ENCODE data around the gene NPSR1. TPM values are rescaled to one million over a fixed set of nuclear protein-coding genes. Genes with fewer than 3 reads are reported as not detected.
"Not testable (repeated sequence)": the region's sequence is repeated elsewhere in the genome, so short reads cannot be mapped to it uniquely, and the experiment has no call there.

The NPSR1 gene
- total RNA-seq, 1 donor from 2014 or later: not detected

- no peak for DNase-seq (ENCODE audit: low spot score)
- Mint-ChIP-seq H3K9me3 (no peaks in the 10 kb centered on the region), H3K36me3 (ENCODE audit: low read depth) (no peaks in the 10 kb centered on the region), H3K4me1 (ENCODE audit: low read depth) (no peaks in the 10 kb centered on the region), H3K27me3 (ENCODE audit: low read depth) (no peaks in the 10 kb centered on the region), H3K27ac (no peak overlapping the region), H3K4me3 (ENCODE audit: low read depth) (no peak overlapping the region)
- intact Hi-C loops (cut with micrococcal nuclease): loop anchor here (5.0 kb wide), 1 partner anchor 600 kb away; no protein-coding TSS in a partner anchor
These were observed 114.4 kb downstream of the NPSR1 start for GRCh38 chr7:34772296-34772938.

DNA sequence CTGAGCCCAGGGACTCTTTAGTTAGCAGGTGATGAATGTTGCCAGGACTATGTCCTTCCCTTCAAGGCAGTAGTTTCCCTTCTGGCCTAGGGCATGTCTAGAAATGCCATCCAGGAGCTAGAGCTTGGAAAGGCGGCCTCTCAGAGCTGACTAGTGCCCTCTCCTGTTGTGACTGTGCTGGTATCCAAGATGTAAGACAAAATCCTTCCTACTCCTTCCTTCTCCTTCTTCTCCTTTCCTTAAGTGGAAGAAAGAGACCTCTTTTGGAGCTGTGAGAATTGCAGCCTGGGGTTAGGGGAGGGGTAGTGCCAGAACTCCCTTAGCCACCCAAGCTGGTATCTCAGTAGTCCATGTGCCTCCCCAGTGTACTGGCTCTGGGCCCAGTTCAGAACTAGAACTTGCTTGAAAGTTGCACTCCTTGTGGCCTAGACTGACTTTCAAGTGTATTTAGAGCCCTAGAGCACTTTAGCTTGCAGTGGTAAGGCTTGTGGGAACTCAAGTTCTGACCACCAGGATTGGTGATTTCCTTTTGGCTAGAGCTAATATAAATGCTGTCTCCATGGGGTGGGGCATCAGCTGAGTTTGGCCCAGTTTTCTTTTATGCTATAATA, 118.8 kb downstream of the NPSR1 start:
- Mint-ChIP-seq H3K4me3 (ENCODE audit: low read depth) (no peak overlapping the region), H3K4me1 (ENCODE audit: low read depth) (no peaks in the 10 kb centered on the region), H3K9me3 (no peaks in the 10 kb centered on the region), H3K27ac (no peak overlapping the region), H3K36me3 (ENCODE audit: low read depth) (no peaks in the 10 kb centered on the region), H3K27me3 (ENCODE audit: low read depth) (no peaks in the 10 kb centered on the region)
- intact Hi-C loops (cut with micrococcal nuclease): no loop called here
- no peak for DNase-seq (ENCODE audit: low spot score)

DNA sequence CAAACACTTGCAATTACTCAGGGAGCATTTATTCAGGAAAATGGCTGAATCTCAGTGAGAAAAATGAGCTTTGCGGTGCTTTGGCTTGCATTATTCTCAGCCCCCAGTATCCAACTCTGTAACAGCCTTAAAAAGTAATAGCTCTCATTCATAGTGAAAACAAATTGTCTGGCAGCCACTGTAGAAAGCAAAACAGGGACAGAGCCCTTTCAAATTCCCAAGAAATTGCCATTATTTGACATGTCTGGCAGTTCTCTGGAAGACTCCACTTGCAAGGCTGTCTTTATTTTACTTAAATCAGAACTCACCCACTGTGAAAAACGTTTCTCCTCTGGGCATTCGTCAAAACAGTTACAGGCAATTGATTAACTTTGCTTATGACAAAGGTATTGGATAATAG, 122.5 kb downstream of the NPSR1 start:
- H3K36me3 Mint-ChIP-seq (ENCODE audit: low read depth): no peaks in the 10 kb centered on the region
- no peaks in the 10 kb centered on the region for H3K4me1 Mint-ChIP-seq (ENCODE audit: low read depth)
- intact Hi-C loops (cut with micrococcal nuclease): no loop called here

DNA sequence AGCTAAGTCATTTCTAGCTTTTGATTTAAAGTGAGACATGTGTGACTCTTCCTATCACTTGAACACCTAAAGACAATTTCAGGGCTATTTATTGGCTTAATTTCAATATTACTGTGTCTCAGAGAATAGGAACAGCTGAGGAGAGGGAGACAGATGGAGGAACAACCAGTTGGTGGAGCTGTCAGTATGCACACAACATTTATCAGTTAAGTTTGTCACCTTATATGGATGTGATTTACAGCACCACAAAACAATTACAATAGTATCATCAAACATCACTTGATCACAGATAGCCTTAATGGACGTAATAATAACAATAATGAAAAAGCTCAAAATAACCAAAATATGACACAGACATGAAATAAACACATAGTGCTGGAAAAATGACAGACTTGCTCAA, 129.6 kb downstream of the NPSR1 start:
- H3K27ac Mint-ChIP-seq: no peak overlapping the region
- DNase-seq (ENCODE audit: low spot score): no peak
- H3K27me3 Mint-ChIP-seq (ENCODE audit: low read depth): no peaks in the 10 kb centered on the region
- H3K4me1 Mint-ChIP-seq (ENCODE audit: low read depth): no peaks in the 10 kb centered on the region
- H3K9me3 Mint-ChIP-seq: peaks cover 14% of the 10 kb centered on the region
- H3K36me3 Mint-ChIP-seq (ENCODE audit: low read depth): no peaks in the 10 kb centered on the region
- intact Hi-C loops (cut with micrococcal nuclease): no loop called here
- no peak overlapping the region for H3K4me3 Mint-ChIP-seq (ENCODE audit: low read depth)

More for the DNA sequence above, 122.5 kb downstream of the NPSR1 start:
- H3K4me3 Mint-ChIP-seq (ENCODE audit: low read depth): no peak overlapping the region
- H3K27ac Mint-ChIP-seq: no peak overlapping the region
- H3K9me3 Mint-ChIP-seq: peaks cover 17% of the 10 kb centered on the region
- DNase-seq (ENCODE audit: low spot score): no peak
- no peaks in the 10 kb centered on the region for H3K27me3 Mint-ChIP-seq (ENCODE audit: low read depth)

DNA sequence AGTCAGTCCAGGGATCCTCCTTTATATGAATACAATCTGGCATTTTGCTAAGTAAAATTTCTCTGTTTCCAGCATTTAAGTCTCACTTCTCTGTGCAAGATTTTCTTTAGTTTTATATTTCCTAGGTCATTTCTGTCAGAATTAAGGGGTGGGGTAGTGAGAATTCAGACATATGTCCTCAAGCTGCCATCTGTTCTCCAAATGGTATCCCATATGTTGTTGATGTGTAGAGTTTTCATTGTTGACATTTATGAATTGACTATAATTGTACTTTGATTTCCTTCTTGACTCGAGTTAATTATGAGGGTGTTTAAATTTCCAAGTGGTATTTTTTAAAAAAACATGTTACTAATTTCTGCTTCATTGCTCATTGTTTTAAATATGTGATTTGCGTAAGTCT, 148.8 kb downstream of the NPSR1 start:
- H3K27me3 Mint-ChIP-seq (ENCODE audit: low read depth): no peaks in the 10 kb centered on the region
- no peaks in the 10 kb centered on the region for H3K4me1 Mint-ChIP-seq (ENCODE audit: low read depth)
- intact Hi-C loops (cut with micrococcal nuclease): no loop called here
- H3K27ac Mint-ChIP-seq: no peak overlapping the region
- no peak overlapping the region for H3K4me3 Mint-ChIP-seq (ENCODE audit: low read depth)
- DNase-seq (ENCODE audit: low spot score): no peak
- H3K9me3 Mint-ChIP-seq: no peaks in the 10 kb centered on the region
- H3K36me3 Mint-ChIP-seq (ENCODE audit: low read depth): no peaks in the 10 kb centered on the region

GRCh38 chr7:34807548-34808340, 149.7 kb downstream of the NPSR1 start:
- no peak for DNase-seq (ENCODE audit: low spot score)
- no peaks in the 10 kb centered on the region for H3K36me3 Mint-ChIP-seq (ENCODE audit: low read depth)
- no peaks in the 10 kb centered on the region for H3K27me3 Mint-ChIP-seq (ENCODE audit: low read depth)
- no peaks in the 10 kb centered on the region for H3K4me1 Mint-ChIP-seq (ENCODE audit: low read depth)
- no peak overlapping the region for H3K4me3 Mint-ChIP-seq (ENCODE audit: low read depth)
- no peak overlapping the region for H3K27ac Mint-ChIP-seq
- H3K9me3 Mint-ChIP-seq: no peaks in the 10 kb centered on the region
- intact Hi-C loops (cut with micrococcal nuclease): no loop called here

GRCh38 chr7:34814203-34814842, 156.3 kb downstream of the NPSR1 start:
- H3K36me3 Mint-ChIP-seq (ENCODE audit: low read depth); H3K9me3 Mint-ChIP-seq; H3K4me1 Mint-ChIP-seq (ENCODE audit: low read depth); intact Hi-C loops (cut with micrococcal nuclease); H3K27ac Mint-ChIP-seq; H3K27me3 Mint-ChIP-seq (ENCODE audit: low read depth); H3K4me3 Mint-ChIP-seq (ENCODE audit: low read depth); DNase-seq (ENCODE audit: low spot score): not testable (repeated sequence)

DNA sequence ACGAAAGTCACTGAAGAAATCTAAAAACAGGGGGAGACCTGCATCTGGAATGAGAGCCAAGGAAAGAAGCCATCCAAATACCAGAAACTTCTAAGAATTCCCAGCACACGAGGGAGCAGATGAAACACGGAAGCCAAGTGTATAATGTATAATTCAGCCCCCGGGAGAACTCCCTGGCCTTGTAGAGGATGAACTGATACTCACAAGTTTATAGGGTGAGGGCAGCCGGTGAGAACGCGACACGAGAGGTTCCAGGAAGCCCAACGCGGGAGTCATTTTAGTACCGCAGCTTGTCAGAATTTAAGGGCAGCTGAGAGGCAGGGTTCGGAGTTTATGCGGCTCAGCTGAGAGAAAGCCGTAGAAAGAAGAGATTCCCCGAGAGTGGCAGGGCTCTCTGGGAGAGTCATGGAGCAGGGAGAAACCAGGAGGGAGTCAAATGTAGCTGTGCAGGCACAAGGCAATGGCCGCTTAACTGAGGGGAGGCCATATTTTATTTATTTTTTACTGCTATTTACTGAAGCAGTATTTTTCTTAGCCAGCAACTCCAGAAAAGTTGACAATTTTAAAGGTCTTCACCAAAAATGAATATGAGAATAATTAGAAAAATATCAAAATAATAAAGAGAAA, 164.0 kb downstream of the NPSR1 start:
- Mint-ChIP-seq H3K9me3 (no peaks in the 10 kb centered on the region), H3K4me3 (ENCODE audit: low read depth) (no peak overlapping the region), H3K27me3 (ENCODE audit: low read depth) (no peaks in the 10 kb centered on the region), H3K27ac (no peak overlapping the region), H3K36me3 (ENCODE audit: low read depth) (no peaks in the 10 kb centered on the region), H3K4me1 (ENCODE audit: low read depth) (peaks cover 2% of the 10 kb centered on the region)
- DNase-seq (ENCODE audit: low spot score): no peak
- intact Hi-C loops (cut with micrococcal nuclease): no loop called here

DNA sequence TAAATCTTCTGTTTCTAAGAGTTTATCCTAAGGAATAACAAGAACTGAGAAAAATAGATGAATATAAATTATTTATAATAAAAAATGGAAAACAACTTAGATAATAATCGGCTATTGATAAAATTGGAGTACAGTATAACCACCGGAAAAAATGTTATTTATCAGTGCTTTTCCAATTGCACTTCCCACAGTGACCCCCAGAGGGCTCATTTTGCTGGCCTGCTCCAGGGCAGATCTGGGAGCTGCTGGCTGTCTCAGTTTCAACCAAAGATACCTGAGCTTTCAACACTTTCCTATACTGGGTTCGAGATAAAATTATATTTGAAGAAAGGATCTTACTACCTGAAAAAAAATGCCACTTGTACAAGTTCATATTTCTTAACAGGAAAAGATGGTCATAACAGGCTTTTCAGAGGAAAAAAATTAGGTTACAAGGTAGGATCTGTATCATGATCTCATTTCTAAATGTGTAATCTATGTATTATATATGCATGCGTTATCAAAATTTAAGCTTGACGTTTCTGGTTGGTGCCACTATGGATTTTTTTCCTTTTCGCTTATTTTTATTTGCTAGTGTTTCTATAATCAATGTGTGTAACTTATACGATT, 165.7 kb downstream of the NPSR1 start:
- intact Hi-C loops (cut with micrococcal nuclease): loop anchor here (1.0 kb wide), 1 partner anchor 212 kb away; no protein-coding TSS in a partner anchor
- Mint-ChIP-seq H3K27ac (no peak overlapping the region), H3K4me3 (ENCODE audit: low read depth) (no peak overlapping the region), H3K36me3 (ENCODE audit: low read depth) (no peaks in the 10 kb centered on the region), H3K9me3 (no peaks in the 10 kb centered on the region), H3K4me1 (ENCODE audit: low read depth) (peaks cover 2% of the 10 kb centered on the region), H3K27me3 (ENCODE audit: low read depth) (no peaks in the 10 kb centered on the region)
- DNase-seq (ENCODE audit: low spot score): no peak

- intact Hi-C loops (cut with micrococcal nuclease): no loop called here
- Mint-ChIP-seq H3K4me3 (ENCODE audit: low read depth) (no peak overlapping the region), H3K27ac (no peak overlapping the region), H3K4me1 (ENCODE audit: low read depth) (peaks cover 2% of the 10 kb centered on the region), H3K36me3 (ENCODE audit: low read depth) (no peaks in the 10 kb centered on the region), H3K27me3 (ENCODE audit: low read depth) (no peaks in the 10 kb centered on the region), H3K9me3 (no peaks in the 10 kb centered on the region)
- DNase-seq (ENCODE audit: low spot score): no peak
These were observed 167.2 kb downstream of the NPSR1 start for GRCh38 chr7:34825221-34825620.

GRCh38 chr7:34830390-34830789, 172.4 kb downstream of the NPSR1 start:
- no peaks in the 10 kb centered on the region for H3K36me3 Mint-ChIP-seq (ENCODE audit: low read depth)
- intact Hi-C loops (cut with micrococcal nuclease): no loop called here
- DNase-seq (ENCODE audit: low spot score): no peak
- no peak overlapping the region for H3K27ac Mint-ChIP-seq
- H3K4me3 Mint-ChIP-seq (ENCODE audit: low read depth): no peak overlapping the region
- peaks cover 2% of the 10 kb centered on the region for H3K27me3 Mint-ChIP-seq (ENCODE audit: low read depth)
- no peaks in the 10 kb centered on the region for H3K9me3 Mint-ChIP-seq
- no peaks in the 10 kb centered on the region for H3K4me1 Mint-ChIP-seq (ENCODE audit: low read depth)

DNA sequence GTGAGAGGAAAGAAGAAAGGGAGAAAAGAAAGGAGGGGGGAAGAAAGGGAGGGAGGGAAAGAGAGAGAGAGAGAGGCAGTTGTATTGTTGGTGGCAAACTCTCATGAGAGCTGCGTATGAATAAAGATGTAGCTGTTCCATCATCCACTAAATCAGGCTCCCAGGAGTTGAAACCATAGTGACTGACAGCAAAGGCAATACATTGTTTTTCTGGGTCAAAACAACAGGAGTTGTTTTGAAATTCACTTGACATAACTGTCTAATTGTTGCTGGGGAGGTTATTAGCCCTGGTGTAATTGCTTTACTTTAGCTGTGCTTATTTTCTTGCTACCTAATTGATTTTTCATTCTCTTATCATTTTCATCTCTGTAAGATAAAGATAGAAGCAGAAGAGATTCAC, 173.4 kb downstream of the NPSR1 start:
- no peak overlapping the region for H3K4me3 Mint-ChIP-seq (ENCODE audit: low read depth)
- intact Hi-C loops (cut with micrococcal nuclease): no loop called here

More for the DNA sequence above, 173.4 kb downstream of the NPSR1 start:
- Mint-ChIP-seq H3K9me3 (no peaks in the 10 kb centered on the region), H3K36me3 (ENCODE audit: low read depth) (no peaks in the 10 kb centered on the region), H3K27me3 (ENCODE audit: low read depth) (peaks cover 3% of the 10 kb centered on the region), H3K4me1 (ENCODE audit: low read depth) (no peaks in the 10 kb centered on the region), H3K27ac (no peak overlapping the region)
- DNase-seq (ENCODE audit: low spot score): no peak
